Large intestine (tissue), 12 donors: ENCODE data around the gene RETSAT. TPM values are rescaled to one million over a fixed set of nuclear protein-coding genes. Genes with fewer than 3 reads are reported as not detected.

Source experiments
- DNase-seq, 2 donors: peaks; one replicate each; pipeline versions ENCODE4 v3.0.0 to v3.0.0-alpha.2; 2013
- H3K27ac ChIP-seq: one replicate; pipeline ENCODE4 v1.5.1; 2013; ENCODE audit warnings: low read length
- H3K27me3 ChIP-seq: 2 replicates; pipeline ENCODE4 v1.6.1; 2013; ENCODE audit warnings: low read length; ENCODE audit not compliant: control insufficient read depth, insufficient read depth
- H3K36me3 ChIP-seq: 2 replicates; pipeline ENCODE4 v1.6.1; 2013; ENCODE audit warnings: low read length; ENCODE audit not compliant: control insufficient read depth, insufficient read depth
- H3K4me1 ChIP-seq: one replicate; pipeline ENCODE4 v1.6.1; 2013; ENCODE audit warnings: low read length; ENCODE audit not compliant: control insufficient read depth, insufficient read depth
- H3K4me3 ChIP-seq: one replicate; pipeline ENCODE4 v1.5.1; 2013; ENCODE audit warnings: low read length
- H3K9me3 ChIP-seq: one replicate; pipeline ENCODE4 v1.6.1; 2013; ENCODE audit warnings: mild to moderate bottlenecking, low read depth, low read length, moderate library complexity; ENCODE audit not compliant: control insufficient read depth
- WGBS: methylation state at CpG from one replicate; pipeline ENCODE4 v1.1.5; 2013; ENCODE audit warnings: low lambda C conversion rate; ENCODE audit not compliant: insufficient coverage; 5-methylcytosine and 5-hydroxymethylcytosine counted together
- long read RNA-seq, 11 donors: transcript quantifications; one replicate each; lab custom pipeline, GENCODE V29; 2026
- polyA plus RNA-seq: library from polyadenylated mRNA; unstranded; fragments of 120-200 nt; gene quantifications from one replicate; pipeline ENCODE4 v1.2.1, GENCODE V29; 2013

The RETSAT gene
- 56.8 TPM for polyA plus RNA-seq
- long read RNA-seq, donor 1, transcript RETSAT-201 (11 exons, 3,100 nt): major isoform, 6 of 6 reads
- long read RNA-seq, donor 1, partial matches to known transcripts: 0 of 6 reads
- long read RNA-seq, donor 1, other reads (novel, unspliced or antisense): 0 of 6 reads
- long read RNA-seq, donor 2, transcript RETSAT-201 (11 exons, 3,100 nt): major isoform, 8 of 10 reads
- long read RNA-seq, donor 2, partial matches to known transcripts: 0 of 10 reads
- long read RNA-seq, donor 2, other reads (novel, unspliced or antisense): 0 of 10 reads
- long read RNA-seq, donor 3: 0 reads
- long read RNA-seq, donor 4, partial matches to known transcripts: 0 of 1 reads
- long read RNA-seq, donor 4, other reads (novel, unspliced or antisense): 0 of 1 reads
- long read RNA-seq, donor 5, transcript RETSAT-201 (11 exons, 3,100 nt): major isoform, 5 of 6 reads
- long read RNA-seq, donor 5, partial matches to known transcripts: 0 of 6 reads
- long read RNA-seq, donor 5, other reads (novel, unspliced or antisense): 0 of 6 reads
- long read RNA-seq, donor 6, partial matches to known transcripts: 0 of 4 reads
- long read RNA-seq, donor 6, other reads (novel, unspliced or antisense): 0 of 4 reads
- long read RNA-seq, donor 7, partial matches to known transcripts: 0 of 5 reads
- long read RNA-seq, donor 7, other reads (novel, unspliced or antisense): 0 of 5 reads
- long read RNA-seq, donor 8, transcript RETSAT-201 (11 exons, 3,100 nt): major isoform, 6 of 6 reads
- long read RNA-seq, donor 8, partial matches to known transcripts: 0 of 6 reads
- long read RNA-seq, donor 8, other reads (novel, unspliced or antisense): 0 of 6 reads
- long read RNA-seq, donor 9, transcript RETSAT-201 (11 exons, 3,100 nt): major isoform, 14 of 14 reads
- long read RNA-seq, donor 9, partial matches to known transcripts: 0 of 14 reads
- long read RNA-seq, donor 9, other reads (novel, unspliced or antisense): 0 of 14 reads
- long read RNA-seq, donor 10, transcript RETSAT-201 (11 exons, 3,100 nt): major isoform, 9 of 10 reads
- long read RNA-seq, donor 10, partial matches to known transcripts: 0 of 10 reads
- long read RNA-seq, donor 10, other reads (novel, unspliced or antisense): 0 of 10 reads
- long read RNA-seq, donor 11, partial matches to known transcripts: 0 of 4 reads
- long read RNA-seq, donor 11, other reads (novel, unspliced or antisense): 0 of 4 reads

DNA sequence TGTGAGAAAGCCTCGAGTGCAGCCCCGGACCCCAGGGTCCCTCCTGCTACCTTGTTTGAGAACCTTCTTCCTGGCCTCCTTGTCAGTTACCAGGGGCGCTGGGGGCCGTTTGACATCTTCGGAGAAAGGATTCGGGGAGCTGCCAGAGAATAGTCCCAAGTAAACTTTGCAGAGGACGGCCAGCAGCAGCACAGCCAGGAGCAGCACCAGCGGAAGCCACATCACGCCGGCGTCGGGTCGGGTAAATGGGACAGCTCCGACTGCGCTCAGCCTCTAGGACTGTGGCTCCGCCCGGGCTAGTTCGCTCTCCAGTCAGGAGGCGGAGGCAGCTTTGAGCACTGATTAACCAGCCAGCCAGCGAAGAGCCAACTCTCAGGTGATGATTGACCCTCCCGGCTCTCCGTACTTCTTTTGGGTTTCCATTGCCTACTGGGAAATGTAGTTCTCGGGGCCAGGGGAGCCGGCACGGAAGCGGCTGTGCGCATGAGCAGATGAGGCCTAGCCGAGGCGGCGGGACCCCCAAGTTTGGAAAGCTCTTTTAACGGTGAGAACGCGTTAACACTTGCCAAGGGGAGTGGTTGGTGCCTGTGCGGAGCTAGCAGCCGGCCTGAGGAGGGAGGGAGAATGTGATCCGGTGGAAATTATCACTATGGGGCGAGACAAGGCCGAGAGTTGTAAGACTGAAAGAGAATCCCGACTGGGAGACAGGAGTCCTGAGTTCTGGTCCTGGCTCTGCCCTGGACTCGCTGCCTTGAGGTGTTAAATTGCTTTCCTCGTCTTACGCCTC, at the start of gene RETSAT, which contains the start of gene ELMOD3:
Gene RETSAT (minus strand): TSS at position 243 of the 787 bp plus-strand sequence. CDS start 21 bp downstream, at position 222.
Gene ELMOD3 (plus strand): TSS at position 484 of the 787 bp plus-strand sequence. CDS start 2,430 bp downstream, outside the sequence.
- H3K4me1 ChIP-seq: peaks cover 7% of the 10 kb centered on the region
- peak within 1 kb of the TSS; percentile 79 for H3K4me3 ChIP-seq
- no peaks in the 10 kb centered on the region for H3K27me3 ChIP-seq
- no peaks in the 10 kb centered on the region for H3K9me3 ChIP-seq
- peaks cover 45% of the 10 kb centered on the region for H3K36me3 ChIP-seq
- WGBS: no CpG with 5 or more reads among the region's 42 CpGs
- DNase-seq: peak; percentile 98 to 99
- peak within 1 kb of the TSS; percentile 92 for H3K27ac ChIP-seq

DNA sequence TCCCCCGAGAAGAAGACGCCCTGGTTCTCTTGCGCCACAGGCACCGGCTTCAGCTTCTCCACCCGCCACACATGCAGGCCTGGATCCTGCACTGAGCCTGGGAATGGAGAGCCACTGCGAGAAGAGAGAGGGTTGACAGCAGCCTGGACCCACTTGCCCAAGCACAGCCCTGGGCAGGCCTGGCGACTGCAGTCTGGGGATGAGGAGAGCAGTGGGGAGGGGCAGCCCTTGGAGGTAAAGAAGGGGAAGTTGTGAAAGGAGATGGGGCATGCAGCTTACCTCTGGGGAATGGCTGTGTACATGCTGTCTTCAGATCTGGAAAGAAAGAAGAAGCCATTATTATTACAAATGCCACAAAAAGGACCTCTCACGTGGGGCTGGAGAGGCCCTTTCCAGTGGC, 47.5 kb upstream of the RETSAT start:
- peaks cover 13% of the 10 kb centered on the region for H3K36me3 ChIP-seq
- no peak for DNase-seq

DNA sequence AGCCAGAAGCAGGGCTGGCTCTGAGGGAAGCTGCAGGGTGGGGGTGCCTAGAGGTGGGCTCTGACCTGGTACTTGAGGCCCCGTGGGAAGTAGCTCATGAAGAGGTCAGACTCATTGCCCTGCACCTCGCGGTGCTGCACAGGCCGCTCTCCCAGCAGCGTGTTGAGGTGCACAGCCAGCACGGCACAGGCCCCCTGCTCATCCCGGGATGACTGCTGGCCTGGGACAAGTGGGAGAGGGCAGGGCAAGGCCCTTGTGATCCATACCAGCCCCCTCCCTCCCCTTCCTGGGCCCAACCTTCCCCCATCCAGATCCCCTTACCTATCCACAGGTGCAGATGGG, 47.1 kb upstream of the RETSAT start:
- DNase-seq: no peak
- Histone ChIP-seq H3K4me1 (peaks cover 7% of the 10 kb centered on the region), H3K27ac (no peak overlapping the region), H3K4me3 (no peak overlapping the region), H3K9me3 (peaks cover 7% of the 10 kb centered on the region), H3K36me3 (peaks cover 13% of the 10 kb centered on the region), H3K27me3 (no peaks in the 10 kb centered on the region)
- no CpG with 5 or more reads among the region's 7 CpGs for WGBS

More for the DNA sequence above, 47.5 kb upstream of the RETSAT start:
- Histone ChIP-seq H3K27me3 (no peaks in the 10 kb centered on the region), H3K4me3 (no peak overlapping the region), H3K9me3 (peaks cover 7% of the 10 kb centered on the region), H3K4me1 (peaks cover 7% of the 10 kb centered on the region), H3K27ac (no peak overlapping the region)
- no CpG with 5 or more reads among the region's 8 CpGs for WGBS

DNA sequence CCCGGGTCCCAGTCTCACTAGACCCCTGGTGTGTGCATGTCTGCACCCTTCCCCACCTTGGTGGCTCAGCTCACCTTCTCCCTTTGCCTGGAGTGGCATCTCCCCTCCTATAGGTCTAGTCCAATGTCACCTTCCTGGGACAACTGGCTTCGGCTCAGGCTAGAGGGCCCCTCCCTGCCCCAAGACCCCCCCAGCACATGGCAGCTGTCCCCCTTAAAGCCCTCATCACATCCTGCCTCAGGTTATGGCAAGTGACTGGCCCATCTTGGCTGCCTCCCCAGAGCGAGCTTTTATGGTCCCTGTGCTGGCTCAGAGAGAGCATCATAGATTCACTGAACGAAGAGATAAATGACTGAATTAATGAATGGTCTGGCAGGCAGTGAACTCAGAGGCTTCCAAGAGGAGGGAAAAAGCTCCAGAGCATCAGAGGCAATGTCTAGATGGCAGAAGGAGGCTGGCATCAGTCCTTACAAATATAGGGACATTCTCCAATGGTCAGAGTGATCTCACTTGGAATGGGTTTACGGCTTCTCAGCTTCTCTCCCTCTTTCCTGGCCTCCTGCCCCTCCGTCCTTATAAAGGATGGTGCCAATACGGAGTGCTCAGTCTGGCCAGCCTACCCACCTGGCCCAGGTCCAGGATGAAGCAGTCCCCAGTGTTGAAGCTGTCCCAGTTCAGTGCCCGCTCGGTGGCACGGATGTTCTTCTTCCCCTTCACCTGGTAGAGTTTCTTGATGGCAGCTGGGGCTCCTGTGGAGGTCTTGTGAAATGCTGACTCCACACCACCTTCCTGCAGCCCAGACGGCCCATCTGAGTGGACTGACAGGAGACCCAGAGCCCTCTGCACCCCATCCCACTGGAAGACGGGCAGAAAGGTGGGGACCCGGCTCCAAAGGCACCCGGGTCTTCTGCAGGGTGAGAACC, 46.5 kb upstream of the RETSAT start:
- Histone ChIP-seq H3K4me1 (peaks cover 2% of the 10 kb centered on the region), H3K36me3 (peaks cover 13% of the 10 kb centered on the region), H3K27ac (no peak overlapping the region), H3K27me3 (no peaks in the 10 kb centered on the region), H3K9me3 (peaks cover 7% of the 10 kb centered on the region), H3K4me3 (no peak overlapping the region)
- no peak for DNase-seq
- WGBS: 83% methylated on average over 1 of the region's 14 CpGs

DNA sequence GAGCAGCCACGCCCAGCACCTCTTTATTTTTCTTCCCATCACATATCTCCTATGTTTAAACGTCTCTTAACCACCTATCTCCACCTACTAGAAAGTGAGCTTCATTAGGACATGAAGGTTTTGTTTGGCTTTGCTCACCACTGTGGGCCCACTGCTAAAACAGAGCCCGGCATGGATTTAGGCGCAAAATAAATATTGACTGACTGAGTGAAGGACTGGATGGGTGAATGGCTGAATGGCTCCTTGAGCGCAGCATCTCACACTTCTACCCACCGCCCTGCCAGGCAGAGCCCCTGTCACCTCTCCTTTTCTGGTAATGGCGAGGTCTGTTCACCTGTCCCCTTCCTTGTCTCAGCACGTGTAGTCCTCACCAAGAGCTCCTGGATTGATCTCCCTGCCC, 45.7 kb upstream of the RETSAT start:
- Histone ChIP-seq H3K27me3 (no peaks in the 10 kb centered on the region), H3K36me3 (peaks cover 19% of the 10 kb centered on the region), H3K9me3 (peaks cover 7% of the 10 kb centered on the region), H3K4me3 (no peak overlapping the region), H3K27ac (no peak overlapping the region), H3K4me1 (peaks cover 2% of the 10 kb centered on the region)
- WGBS: no CpG with 5 or more reads among the region's 8 CpGs
- DNase-seq: no peak

DNA sequence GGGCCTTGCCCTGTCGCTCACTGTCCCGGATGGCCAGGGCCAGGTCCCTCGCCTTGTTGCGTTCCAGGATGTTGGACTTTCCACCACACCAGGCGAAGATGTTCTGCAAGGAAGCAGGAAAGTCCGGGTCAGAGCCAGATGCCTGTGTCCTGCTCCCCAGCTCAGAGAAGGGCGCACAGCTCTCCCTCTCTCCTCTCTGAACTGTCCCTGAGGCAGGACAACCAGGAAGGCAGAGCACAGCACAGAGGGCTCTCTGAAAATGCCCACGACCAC, 44.8 kb upstream of the RETSAT start:
- Histone ChIP-seq H3K4me1 (peaks cover 2% of the 10 kb centered on the region), H3K27ac (no peak overlapping the region), H3K9me3 (peaks cover 7% of the 10 kb centered on the region), H3K4me3 (no peak overlapping the region), H3K27me3 (no peaks in the 10 kb centered on the region), H3K36me3 (peaks cover 25% of the 10 kb centered on the region)
- no peak for DNase-seq
- no CpG with 5 or more reads among the region's 8 CpGs for WGBS

DNA sequence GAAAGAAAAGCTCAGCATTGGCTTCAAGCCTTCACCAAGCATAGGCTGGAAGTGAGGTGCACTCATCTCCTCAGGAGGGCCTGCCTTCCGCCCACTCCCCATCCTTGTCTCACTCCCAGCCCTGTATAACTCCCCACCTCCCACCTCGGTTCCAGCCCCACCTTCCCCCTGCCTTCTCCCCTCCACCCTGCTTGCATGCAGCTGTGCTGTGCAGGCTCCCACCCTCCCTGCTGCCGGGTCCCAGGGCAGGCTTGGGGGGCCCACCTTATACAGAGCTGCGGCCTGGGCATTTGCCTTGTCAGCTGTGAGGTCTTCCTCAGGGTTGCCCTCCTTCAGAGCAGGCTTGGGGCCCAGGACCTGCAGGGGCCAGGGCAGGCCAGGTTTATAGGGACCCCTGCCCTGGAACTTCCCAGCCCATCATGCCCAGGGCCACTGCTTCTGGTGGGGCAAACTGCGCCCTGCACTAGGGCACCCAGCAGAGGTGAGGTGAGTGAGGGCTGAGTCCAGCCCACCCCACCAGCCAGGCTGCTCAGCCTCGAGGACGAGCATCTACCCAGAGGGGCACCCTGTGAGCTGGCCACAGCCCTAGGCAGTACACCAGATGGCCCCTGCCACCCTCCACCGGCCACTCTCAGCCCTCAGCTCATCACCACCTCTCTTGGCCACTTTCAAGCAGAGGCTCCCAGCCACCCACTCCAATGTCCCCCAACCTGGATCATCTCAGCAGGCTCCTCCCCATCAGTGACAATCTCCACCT, 44.3 kb upstream of the RETSAT start:
- WGBS: no CpG with 5 or more reads among the region's 8 CpGs
- Histone ChIP-seq H3K36me3 (peaks cover 30% of the 10 kb centered on the region), H3K27ac (no peak overlapping the region), H3K9me3 (peaks cover 2% of the 10 kb centered on the region), H3K27me3 (no peaks in the 10 kb centered on the region), H3K4me3 (no peak overlapping the region), H3K4me1 (peaks cover 2% of the 10 kb centered on the region)
- DNase-seq: no peak

DNA sequence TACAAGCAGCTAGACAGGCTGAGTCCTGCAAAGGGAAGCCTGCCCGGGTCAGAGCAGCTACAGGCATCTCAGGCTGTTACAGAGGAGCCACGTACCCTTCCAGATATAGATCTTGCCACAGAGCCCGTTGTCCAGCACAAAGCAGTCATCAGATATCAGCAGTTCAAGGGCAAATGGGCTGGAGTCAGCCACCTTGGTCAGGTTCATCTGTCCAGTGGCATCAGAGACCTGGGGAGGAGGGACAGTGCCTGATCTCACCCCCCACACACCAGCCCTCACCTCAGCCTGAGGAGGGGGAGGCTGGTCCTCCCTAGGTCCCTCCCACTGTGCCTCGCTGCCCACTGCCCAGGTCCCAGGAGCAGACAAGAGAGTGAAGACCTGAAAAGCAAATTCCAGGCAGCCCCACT, 43.6 kb upstream of the RETSAT start:
- Histone ChIP-seq H3K4me3 (no peak overlapping the region), H3K4me1 (peaks cover 2% of the 10 kb centered on the region), H3K27ac (no peak overlapping the region), H3K27me3 (no peaks in the 10 kb centered on the region), H3K36me3 (peaks cover 30% of the 10 kb centered on the region), H3K9me3 (no peaks in the 10 kb centered on the region)
- WGBS: no CpG with 5 or more reads among the region's 4 CpGs
- no peak for DNase-seq
